Measurements from ENCODE around the gene ATG4C.

The ATG4C gene

GRCh38 chr1:62844030-62844429, 60.1 kb downstream of the ATG4C start:
- H3K36me3 ChIP-seq (ENCODE audit: control insufficient read depth, insufficient read depth, low read length) = peaks cover 7% of the 10 kb centered on the region
- H3K4me3 ChIP-seq (ENCODE audit: extremely low read depth, insufficient read depth, low read length, poor library complexity, severe bottlenecking) = no peak overlapping the region
- H3K9me3 ChIP-seq (ENCODE audit: control insufficient read depth, low read length) = no peaks in the 10 kb centered on the region
- H3K4me1 ChIP-seq (ENCODE audit: control insufficient read depth, insufficient read depth, low read length, poor library complexity, severe bottlenecking) = no peaks in the 10 kb centered on the region
- no peak overlapping the region for H3K27ac ChIP-seq (ENCODE audit: low read depth, low read length, severe bottlenecking)

GRCh38 chr1:62849031-62849430, 65.1 kb downstream of the ATG4C start:
- H3K4me1 ChIP-seq (ENCODE audit: control insufficient read depth, insufficient read depth, low read length, poor library complexity, severe bottlenecking) = no peaks in the 10 kb centered on the region
- WGBS, 2 experiments (ENCODE audit: insufficient coverage in 2 of 2) = 90 to 100% methylated on average over 1 to 2 of the region's 4 CpGs
- H3K4me3 ChIP-seq (ENCODE audit: extremely low read depth, insufficient read depth, low read length, poor library complexity, severe bottlenecking) = no peak overlapping the region
- peaks cover 7% of the 10 kb centered on the region for H3K36me3 ChIP-seq (ENCODE audit: control insufficient read depth, insufficient read depth, low read length)
- no peak overlapping the region for H3K27ac ChIP-seq (ENCODE audit: low read depth, low read length, severe bottlenecking)
- no peaks in the 10 kb centered on the region for H3K9me3 ChIP-seq (ENCODE audit: control insufficient read depth, low read length)

- Histone ChIP-seq H3K36me3 (ENCODE audit: control insufficient read depth, insufficient read depth, low read length) (no peaks in the 10 kb centered on the region), H3K4me3 (ENCODE audit: extremely low read depth, insufficient read depth, low read length, poor library complexity, severe bottlenecking) (no peak overlapping the region), H3K9me3 (ENCODE audit: control insufficient read depth, low read length) (no peaks in the 10 kb centered on the region), H3K27ac (ENCODE audit: low read depth, low read length, severe bottlenecking) (no peak overlapping the region), H3K4me1 (ENCODE audit: control insufficient read depth, insufficient read depth, low read length, poor library complexity, severe bottlenecking) (peaks cover 5% of the 10 kb centered on the region)
Measured at GRCh38 chr1:62852253-62852652, 68.3 kb downstream of the ATG4C start.

GRCh38 chr1:62856960-62857359, 73.0 kb downstream of the ATG4C start:
- no peaks in the 10 kb centered on the region for H3K36me3 ChIP-seq (ENCODE audit: control insufficient read depth, insufficient read depth, low read length)
- H3K4me3 ChIP-seq (ENCODE audit: extremely low read depth, insufficient read depth, low read length, poor library complexity, severe bottlenecking) = no peak overlapping the region
- no peaks in the 10 kb centered on the region for H3K9me3 ChIP-seq (ENCODE audit: control insufficient read depth, low read length)
- 62 to 67% methylated on average over 3 of the region's 9 CpGs for WGBS, 2 experiments (ENCODE audit: insufficient coverage in 2 of 2)
- no peak overlapping the region for H3K27ac ChIP-seq (ENCODE audit: low read depth, low read length, severe bottlenecking)
- H3K4me1 ChIP-seq (ENCODE audit: control insufficient read depth, insufficient read depth, low read length, poor library complexity, severe bottlenecking) = peaks cover 5% of the 10 kb centered on the region

GRCh38 chr1:62869217-62869754, 85.4 kb downstream of the ATG4C start:
- no peaks in the 10 kb centered on the region for H3K36me3 ChIP-seq (ENCODE audit: control insufficient read depth, insufficient read depth, low read length)
- 60 to 83% methylated on average over 1 to 2 of the region's 3 CpGs for WGBS, 2 experiments (ENCODE audit: insufficient coverage in 2 of 2)
- H3K4me3 ChIP-seq (ENCODE audit: extremely low read depth, insufficient read depth, low read length, poor library complexity, severe bottlenecking) = no peak overlapping the region
- no peaks in the 10 kb centered on the region for H3K9me3 ChIP-seq (ENCODE audit: control insufficient read depth, low read length)
- no peaks in the 10 kb centered on the region for H3K4me1 ChIP-seq (ENCODE audit: control insufficient read depth, insufficient read depth, low read length, poor library complexity, severe bottlenecking)
- no peak overlapping the region for H3K27ac ChIP-seq (ENCODE audit: low read depth, low read length, severe bottlenecking)

- H3K9me3 ChIP-seq (ENCODE audit: control insufficient read depth, low read length) = no peaks in the 10 kb centered on the region
- H3K4me3 ChIP-seq (ENCODE audit: extremely low read depth, insufficient read depth, low read length, poor library complexity, severe bottlenecking) = no peak overlapping the region
- no peaks in the 10 kb centered on the region for H3K4me1 ChIP-seq (ENCODE audit: control insufficient read depth, insufficient read depth, low read length, poor library complexity, severe bottlenecking)
- no CpG with 5 or more reads among the region's 1 CpG for WGBS, 2 experiments (ENCODE audit: insufficient coverage in 2 of 2)
- H3K36me3 ChIP-seq (ENCODE audit: control insufficient read depth, insufficient read depth, low read length) = no peaks in the 10 kb centered on the region
- no peak overlapping the region for H3K27ac ChIP-seq (ENCODE audit: low read depth, low read length, severe bottlenecking)
Measured at GRCh38 chr1:62870148-62870547, 86.2 kb downstream of the ATG4C start.

- Histone ChIP-seq H3K4me1 (ENCODE audit: control insufficient read depth, insufficient read depth, low read length, poor library complexity, severe bottlenecking) (no peaks in the 10 kb centered on the region), H3K4me3 (ENCODE audit: extremely low read depth, insufficient read depth, low read length, poor library complexity, severe bottlenecking) (no peak overlapping the region), H3K9me3 (ENCODE audit: control insufficient read depth, low read length) (no peaks in the 10 kb centered on the region), H3K27ac (ENCODE audit: low read depth, low read length, severe bottlenecking) (no peak overlapping the region), H3K36me3 (ENCODE audit: control insufficient read depth, insufficient read depth, low read length) (no peaks in the 10 kb centered on the region)
- WGBS, 2 experiments (ENCODE audit: insufficient coverage in 2 of 2) = 89 to 93% methylated on average over 1 to 2 of the region's 3 CpGs
Measured at GRCh38 chr1:62875676-62876075, 91.7 kb downstream of the ATG4C start.

GRCh38 chr1:62876535-62876934, 92.6 kb downstream of the ATG4C start:
- Histone ChIP-seq H3K4me3 (ENCODE audit: extremely low read depth, insufficient read depth, low read length, poor library complexity, severe bottlenecking) (no peak overlapping the region), H3K27ac (ENCODE audit: low read depth, low read length, severe bottlenecking) (no peak overlapping the region), H3K4me1 (ENCODE audit: control insufficient read depth, insufficient read depth, low read length, poor library complexity, severe bottlenecking) (no peaks in the 10 kb centered on the region), H3K9me3 (ENCODE audit: control insufficient read depth, low read length) (no peaks in the 10 kb centered on the region), H3K36me3 (ENCODE audit: control insufficient read depth, insufficient read depth, low read length) (no peaks in the 10 kb centered on the region)
- WGBS, 2 experiments (ENCODE audit: insufficient coverage in 2 of 2) = 83 to 86% methylated on average over 1 to 2 of the region's 3 CpGs

- no peaks in the 10 kb centered on the region for H3K9me3 ChIP-seq (ENCODE audit: control insufficient read depth, low read length)
- no peak overlapping the region for H3K27ac ChIP-seq (ENCODE audit: low read depth, low read length, severe bottlenecking)
- no peaks in the 10 kb centered on the region for H3K4me1 ChIP-seq (ENCODE audit: control insufficient read depth, insufficient read depth, low read length, poor library complexity, severe bottlenecking)
- no peak overlapping the region for H3K4me3 ChIP-seq (ENCODE audit: extremely low read depth, insufficient read depth, low read length, poor library complexity, severe bottlenecking)
- no peaks in the 10 kb centered on the region for H3K36me3 ChIP-seq (ENCODE audit: control insufficient read depth, insufficient read depth, low read length)
- WGBS, 2 experiments (ENCODE audit: insufficient coverage in 2 of 2) = no CpG with 5 or more reads among the region's 2 CpGs
Measured at GRCh38 chr1:62877579-62877978, 93.6 kb downstream of the ATG4C start.

GRCh38 chr1:62879962-62880361, 96.0 kb downstream of the ATG4C start:
- Histone ChIP-seq H3K9me3 (ENCODE audit: control insufficient read depth, low read length) (no peaks in the 10 kb centered on the region), H3K36me3 (ENCODE audit: control insufficient read depth, insufficient read depth, low read length) (no peaks in the 10 kb centered on the region), H3K27ac (ENCODE audit: low read depth, low read length, severe bottlenecking) (no peak overlapping the region), H3K4me1 (ENCODE audit: control insufficient read depth, insufficient read depth, low read length, poor library complexity, severe bottlenecking) (no peaks in the 10 kb centered on the region), H3K4me3 (ENCODE audit: extremely low read depth, insufficient read depth, low read length, poor library complexity, severe bottlenecking) (no peak overlapping the region)
- 100% methylated on average over 1 of the region's 1 CpG; no CpG with 5 or more reads in 1 of the 2 experiments for WGBS, 2 experiments (ENCODE audit: insufficient coverage in 2 of 2)

- Histone ChIP-seq H3K4me1 (ENCODE audit: control insufficient read depth, insufficient read depth, low read length, poor library complexity, severe bottlenecking) (no peaks in the 10 kb centered on the region), H3K27ac (ENCODE audit: low read depth, low read length, severe bottlenecking) (no peak overlapping the region), H3K9me3 (ENCODE audit: control insufficient read depth, low read length) (no peaks in the 10 kb centered on the region), H3K36me3 (ENCODE audit: control insufficient read depth, insufficient read depth, low read length) (no peaks in the 10 kb centered on the region), H3K4me3 (ENCODE audit: extremely low read depth, insufficient read depth, low read length, poor library complexity, severe bottlenecking) (no peak overlapping the region)
- 75 to 88% methylated on average over 2 to 7 of the region's 10 CpGs for WGBS, 2 experiments (ENCODE audit: insufficient coverage in 2 of 2)
Measured at GRCh38 chr1:62882201-62883104, 98.5 kb downstream of the ATG4C start.
